Prostate gland (tissue), 2 donors: ENCODE data around the gene HARS1.

Source experiments
- CTCF ChIP-seq, 4 experiments: fragments of 200-600 bp in 2 of 4; fragments of 450-650 bp in 2 of 4; sonication (generic) in 2 of 4; IDR thresholded peaks; 1 replicate in 3 of 4; 2 replicates in 1 of 4; pipeline ENCODE4 v1.5.1; 2016 to 2019; ENCODE audit warnings: antibody characterized with exemption in 4 of 4, mild to moderate bottlenecking in 2 of 4, moderate library complexity in 2 of 4
- POLR2A ChIP-seq: fragments of 450-650 bp; IDR thresholded peaks from one replicate; pipeline ENCODE4 v1.6.1; 2016; ENCODE audit warnings: antibody characterized with exemption, mild to moderate bottlenecking

- TF ChIP-seq POLR2A (no peak), CTCF (IDR thresholded peaks at IDR 0.05) (no peak)
Observed at GRCh38 chr5:140631036-140631417, 60.1 kb downstream of the HARS1 start.
